Nephron (organoid): ENCODE results near the gene GDPD3.
"Not testable (repeated sequence)": the region's sequence is repeated elsewhere in the genome, so short reads cannot be mapped to it uniquely, and the experiment has no call there.

Experiments used
- H3K27ac Mint-ChIP-seq, 3 experiments: 2 replicates each; pipeline ENCODE4 v1.8.0; 2020; ENCODE audit warnings: mixed read lengths in 3 of 3, mild to moderate bottlenecking in 2 of 3, moderate library complexity in 1 of 3
- H3K27me3 Mint-ChIP-seq: 2 replicates; pipeline ENCODE4 v1.8.0; 2021; ENCODE audit warnings: low read depth, mild to moderate bottlenecking, moderate library complexity, mixed read lengths
- H3K36me3 Mint-ChIP-seq: 2 replicates; pipeline ENCODE4 v1.8.0; 2020; ENCODE audit warnings: low read depth, mixed read lengths
- H3K4me1 Mint-ChIP-seq: 2 replicates; pipeline ENCODE4 v1.8.0; 2020; ENCODE audit warnings: mixed read lengths
- H3K4me3 Mint-ChIP-seq, 3 experiments: 2 replicates each; pipeline ENCODE4 v1.8.0; 2020; ENCODE audit warnings: mild to moderate bottlenecking in 3 of 3, mixed read lengths in 3 of 3, moderate library complexity in 2 of 3
- H3K9me3 Mint-ChIP-seq: 2 replicates; pipeline ENCODE4 v1.8.0; 2020; ENCODE audit warnings: mixed read lengths
- CTCF ChIP-seq, 3 experiments: fragments of 200-600 bp; sonication (generic); IDR thresholded peaks; one replicate each; pipeline ENCODE4 v1.5.0; 2021; ENCODE audit warnings: antibody characterized with exemption in 3 of 3; ENCODE audit not compliant: unreplicated experiment in 3 of 3

GDPD3 gene

DNA sequence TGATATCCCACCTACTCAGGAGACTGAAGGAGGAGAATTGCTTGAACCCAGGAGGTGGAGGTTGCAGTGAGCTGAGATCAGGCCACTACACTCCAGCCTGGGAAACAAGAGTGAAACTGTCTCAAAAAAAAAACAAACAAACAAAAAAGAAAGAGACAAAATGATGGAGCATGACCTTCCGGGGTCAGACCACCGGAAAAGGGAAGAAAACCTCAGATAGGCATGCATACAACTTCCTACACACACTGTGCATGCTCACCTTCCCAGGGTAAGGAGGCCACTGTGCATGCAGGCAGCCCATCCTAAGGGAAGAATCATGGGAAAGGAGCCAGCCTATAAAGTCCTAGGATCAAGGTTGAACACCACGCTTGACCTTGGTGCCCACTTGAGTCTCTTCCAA, 19.3 kb upstream of the GDPD3 start:
- no peaks in the 10 kb centered on the region for H3K9me3 Mint-ChIP-seq
- H3K27me3 Mint-ChIP-seq, result peaks cover 3% of the 10 kb centered on the region
- H3K27ac Mint-ChIP-seq, result peak overlapping the region in 2 of 3 experiments; percentile 77 to 79
- no peak overlapping the region for H3K4me3 Mint-ChIP-seq
- H3K36me3 Mint-ChIP-seq, result no peaks in the 10 kb centered on the region
- peaks cover 13% of the 10 kb centered on the region for H3K4me1 Mint-ChIP-seq
- TF ChIP-seq CTCF (IDR thresholded peaks at IDR 0.05; ENCODE audit: unreplicated experiment in 3 of 3), result no peak

GRCh38 chr16:30131869-30132475, 18.6 kb upstream of the GDPD3 start:
- Mint-ChIP-seq H3K27ac (peak overlapping the region; percentile 59 to 79 (median 77)), H3K36me3 (no peaks in the 10 kb centered on the region), H3K4me3 (no peak overlapping the region), H3K4me1 (peaks cover 8% of the 10 kb centered on the region), H3K27me3 (peaks cover 3% of the 10 kb centered on the region), H3K9me3 (no peaks in the 10 kb centered on the region)
- TF ChIP-seq CTCF (IDR thresholded peaks at IDR 0.05; ENCODE audit: unreplicated experiment in 3 of 3), result no peak

GRCh38 chr16:30127993-30128392, 14.7 kb upstream of the GDPD3 start:
- Mint-ChIP-seq H3K4me3 (no peak overlapping the region), H3K4me1 (peaks cover 16% of the 10 kb centered on the region), H3K9me3 (no peaks in the 10 kb centered on the region), H3K27me3 (peaks cover 3% of the 10 kb centered on the region), H3K27ac (no peak overlapping the region), H3K36me3 (no peaks in the 10 kb centered on the region)
- TF ChIP-seq CTCF (IDR thresholded peaks at IDR 0.05; ENCODE audit: unreplicated experiment in 3 of 3), result no peak

DNA sequence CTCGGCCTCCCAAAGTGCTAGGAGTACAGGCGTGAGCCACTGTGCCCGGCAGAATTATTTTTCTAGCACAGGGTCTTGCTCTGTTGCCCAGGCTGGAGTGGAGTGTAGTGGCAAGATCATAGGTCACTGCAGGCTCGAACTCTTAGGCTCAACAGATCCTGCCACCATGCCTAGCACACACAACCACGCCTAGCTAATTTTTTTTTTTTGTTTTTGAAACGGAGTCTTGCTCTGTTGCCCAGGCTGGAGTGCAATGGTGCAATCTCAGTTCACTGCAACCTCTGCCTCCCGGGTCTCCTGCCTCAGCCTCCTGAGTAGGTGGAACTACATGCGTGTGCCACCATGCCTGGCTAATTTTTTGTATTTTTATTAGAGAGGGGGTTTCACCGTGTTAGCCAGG, 12.4 kb upstream of the GDPD3 start:
- H3K9me3 Mint-ChIP-seq, H3K27me3 Mint-ChIP-seq, H3K4me3 Mint-ChIP-seq, H3K27ac Mint-ChIP-seq, H3K36me3 Mint-ChIP-seq: not testable (repeated sequence)
- H3K4me1 Mint-ChIP-seq, result peaks cover 16% of the 10 kb centered on the region

DNA sequence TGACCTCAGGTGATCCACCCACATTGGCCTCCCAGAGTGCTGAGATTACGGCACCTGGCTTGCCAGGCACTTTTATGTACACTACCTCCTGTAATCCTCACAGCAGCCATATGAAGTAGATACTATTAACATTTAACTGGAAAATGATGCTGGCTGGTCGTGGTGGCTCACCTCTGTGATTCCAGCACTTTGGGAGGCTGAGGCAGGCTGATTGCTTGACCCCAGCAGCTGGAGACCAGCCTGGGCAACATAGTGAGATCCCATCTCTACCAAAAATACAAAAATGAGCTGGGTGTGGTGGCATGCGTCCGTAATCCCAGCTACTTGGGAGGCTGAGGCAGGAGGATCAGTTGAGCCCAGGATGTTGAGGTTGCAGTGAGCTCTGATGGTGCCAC, 11.6 kb upstream of the GDPD3 start:
- peaks cover 16% of the 10 kb centered on the region for H3K4me1 Mint-ChIP-seq
- H3K4me3 Mint-ChIP-seq, result no peak overlapping the region
- no peaks in the 10 kb centered on the region for H3K36me3 Mint-ChIP-seq
- H3K27me3 Mint-ChIP-seq, result no peaks in the 10 kb centered on the region
- H3K27ac Mint-ChIP-seq, result peak overlapping the region in 1 of 3 experiments; percentile 98
- no peaks in the 10 kb centered on the region for H3K9me3 Mint-ChIP-seq
- no peak for TF ChIP-seq CTCF (IDR thresholded peaks at IDR 0.05; ENCODE audit: unreplicated experiment in 3 of 3)

- no peaks in the 10 kb centered on the region for H3K9me3 Mint-ChIP-seq
- H3K27ac Mint-ChIP-seq, result peak overlapping the region; percentile 96 to 97 (median 96)
- TF ChIP-seq CTCF (IDR thresholded peaks at IDR 0.05; ENCODE audit: unreplicated experiment in 3 of 3), result no peak
- H3K4me3 Mint-ChIP-seq, result peak overlapping the region; percentile 93 to 95 (median 94)
- H3K36me3 Mint-ChIP-seq, result peaks cover 11% of the 10 kb centered on the region
- no peaks in the 10 kb centered on the region for H3K27me3 Mint-ChIP-seq
- peaks cover 24% of the 10 kb centered on the region for H3K4me1 Mint-ChIP-seq
These were observed 9.3 kb upstream of the GDPD3 start for GRCh38 chr16:30122604-30123160.
